HG02798 (cell line): ENCODE data around the gene LATS2.

Experiments used
- ATAC-seq: cut with Tn5 transposase; IDR thresholded peaks from one replicate; pipeline ENCODE4 v1.9.1; 2021; ENCODE audit warnings: mild to moderate bottlenecking; ENCODE audit not compliant: unreplicated experiment, poor library complexity

The LATS2 gene

DNA sequence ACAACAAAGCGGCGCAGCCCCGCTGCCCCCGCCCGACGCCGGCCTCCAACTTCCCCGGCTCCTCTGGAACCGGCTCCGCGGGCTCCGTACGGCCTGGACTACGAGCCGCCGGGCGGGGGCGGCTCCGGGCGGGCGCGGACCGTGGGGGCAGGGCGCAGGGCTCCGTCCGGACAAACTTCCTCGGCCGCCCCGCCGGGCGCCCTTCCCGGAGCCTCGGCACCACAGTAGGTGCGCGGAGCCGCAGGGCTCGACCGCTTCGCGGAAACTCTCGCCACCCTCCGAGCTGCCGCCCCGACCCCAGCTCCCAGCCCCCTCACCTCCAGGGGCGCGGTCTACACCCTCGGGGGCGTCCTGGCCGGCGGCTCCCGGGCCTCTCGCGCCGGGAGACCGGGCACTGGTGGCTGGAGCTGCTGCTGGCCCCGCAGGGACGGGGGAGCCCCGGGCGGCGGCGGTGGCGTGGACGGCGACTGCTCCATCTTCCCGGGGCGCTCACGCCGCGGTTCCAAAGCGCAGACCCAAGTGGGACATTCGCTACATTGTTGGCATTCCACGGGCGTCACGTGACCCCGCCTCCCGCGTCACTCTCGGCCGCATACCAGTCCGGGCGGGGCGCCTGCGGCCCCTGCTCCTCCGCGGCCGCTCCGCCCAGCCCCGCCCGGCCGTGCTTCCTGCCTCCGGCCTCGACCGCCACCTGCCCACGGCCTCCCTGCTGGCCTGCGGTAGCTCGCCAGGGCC is at the start of gene LATS2:
LATS2 (minus strand) TSS at position 558 of the 735 bp plus-strand sequence. CDS start 15,560 bp downstream, outside the sequence.
- ATAC-seq, result peak; percentile 97

DNA sequence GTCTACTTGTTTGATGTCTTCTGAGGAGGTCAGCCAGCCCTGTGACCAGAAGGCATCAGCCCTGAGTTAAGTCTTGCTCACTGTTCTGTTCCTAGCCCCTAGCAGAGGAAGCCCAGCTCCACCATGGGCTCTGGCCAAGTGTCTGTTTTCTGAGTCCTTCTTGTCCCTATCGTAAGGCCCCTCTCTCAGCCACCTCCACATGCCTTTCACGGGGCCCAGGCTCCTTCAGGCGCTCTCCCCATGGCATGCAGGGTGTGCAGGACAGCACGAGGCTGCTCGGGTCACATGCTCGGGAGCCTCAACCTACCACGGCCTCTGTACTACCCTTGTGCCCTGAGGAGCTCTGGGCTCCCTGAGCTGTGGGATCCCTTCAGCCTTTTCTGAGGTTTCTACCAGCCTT is 47.8 kb upstream of the LATS2 start:
- ATAC-seq, result no peak

GRCh38 chr13:21106089-21106488 is 44.7 kb upstream of the LATS2 start:
- ATAC-seq, result no peak

DNA sequence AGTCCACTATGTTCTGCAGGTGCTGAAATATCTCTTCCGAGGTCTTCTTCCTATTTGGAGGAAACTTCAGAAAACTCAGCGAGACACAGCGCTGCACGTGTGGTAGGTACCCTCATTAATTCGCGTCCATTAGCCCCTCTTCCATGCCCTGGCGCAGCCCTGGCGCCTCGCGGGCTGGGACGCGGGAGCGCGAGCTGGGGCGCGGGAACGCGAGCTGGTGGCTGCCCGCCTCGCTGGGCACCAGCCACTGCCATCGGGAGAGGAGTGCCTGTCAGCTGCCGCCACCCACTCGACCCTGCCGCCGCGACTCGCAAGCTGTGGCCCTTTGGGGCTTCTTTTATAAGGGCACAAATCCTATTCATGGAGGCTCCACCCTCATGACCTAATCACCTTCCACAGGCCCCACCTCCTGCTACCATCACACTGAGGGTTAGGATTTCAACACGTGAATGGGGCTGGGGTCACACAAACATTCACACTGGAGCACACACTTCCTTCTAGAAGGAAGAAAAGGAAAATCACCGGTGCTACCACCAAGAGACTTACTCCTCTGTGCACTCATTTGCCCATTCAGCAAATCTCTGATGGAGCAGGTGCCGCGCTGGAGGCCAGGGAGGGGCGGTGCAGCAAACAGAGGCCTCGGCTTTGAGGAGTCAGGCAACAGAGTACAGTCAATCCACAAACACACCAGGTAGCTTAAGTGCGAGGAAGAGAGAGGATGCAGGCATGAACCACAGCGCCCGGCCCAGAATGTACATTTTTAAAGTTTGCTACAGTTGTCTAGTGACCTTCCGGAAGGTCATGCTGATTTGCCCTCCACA is 43.0 kb upstream of the LATS2 start:
- ATAC-seq, result no peak

GRCh38 chr13:21101865-21102576 is 40.6 kb upstream of the LATS2 start:
- ATAC-seq, result no peak

GRCh38 chr13:21100994-21101757 is 39.8 kb upstream of the LATS2 start:
- no peak for ATAC-seq

- ATAC-seq, result no peak
Observed at GRCh38 chr13:21100211-21100610, 38.8 kb upstream of the LATS2 start.

GRCh38 chr13:21095311-21095710 is 33.9 kb upstream of the LATS2 start:
- ATAC-seq, result no peak

DNA sequence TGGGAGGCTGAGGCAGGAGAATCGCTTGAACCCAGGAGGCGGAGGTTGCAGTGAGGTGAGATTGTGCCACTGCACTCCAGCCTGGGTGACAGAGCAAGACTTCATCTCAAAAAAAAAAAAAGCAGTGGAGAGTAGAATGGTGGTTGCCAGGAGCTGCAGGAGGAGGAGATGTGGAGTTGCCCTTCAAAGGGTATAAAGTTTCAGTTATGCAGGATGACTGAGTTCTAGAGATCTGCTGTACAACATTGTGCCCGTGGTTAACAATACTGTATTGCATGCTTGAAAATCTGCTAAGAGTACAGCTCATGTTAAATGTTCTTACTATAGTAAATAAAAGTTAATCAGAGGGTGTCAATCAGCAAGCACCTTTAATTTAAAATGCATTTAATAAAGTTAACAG is 28.4 kb upstream of the LATS2 start:
- ATAC-seq, result no peak

GRCh38 chr13:21088534-21088933 is 27.1 kb upstream of the LATS2 start:
- ATAC-seq, result no peak

- ATAC-seq, result no peak
Observed at GRCh38 chr13:21086929-21087328, 25.5 kb upstream of the LATS2 start.

DNA sequence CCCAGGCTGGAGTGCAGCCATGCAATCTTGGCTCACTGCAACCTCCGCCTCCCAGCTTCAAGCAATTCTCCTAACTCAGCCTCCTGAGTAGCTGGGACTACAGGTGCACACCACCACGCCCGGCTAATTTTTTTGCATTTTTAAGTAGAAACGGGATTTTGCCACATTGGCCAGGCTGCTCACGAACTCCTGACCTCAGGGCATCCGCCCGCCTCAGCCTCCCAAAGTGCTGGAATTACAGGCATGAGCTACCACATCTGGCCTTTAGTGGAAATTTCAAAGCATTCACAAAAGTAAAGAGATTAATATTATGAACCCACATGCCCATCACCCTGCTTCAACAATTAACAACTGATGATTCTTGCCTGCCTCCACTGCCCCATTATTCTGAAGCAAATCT is 20.5 kb upstream of the LATS2 start:
- no peak for ATAC-seq

GRCh38 chr13:21080593-21080891 is 19.2 kb upstream of the LATS2 start:
- ATAC-seq, result no peak

GRCh38 chr13:21079761-21080592 is 18.6 kb upstream of the LATS2 start:
- ATAC-seq, result no peak

- no peak for ATAC-seq
Observed at GRCh38 chr13:21079221-21079620, 17.8 kb upstream of the LATS2 start.

GRCh38 chr13:21078501-21078900 is 17.1 kb upstream of the LATS2 start:
- ATAC-seq, result no peak

DNA sequence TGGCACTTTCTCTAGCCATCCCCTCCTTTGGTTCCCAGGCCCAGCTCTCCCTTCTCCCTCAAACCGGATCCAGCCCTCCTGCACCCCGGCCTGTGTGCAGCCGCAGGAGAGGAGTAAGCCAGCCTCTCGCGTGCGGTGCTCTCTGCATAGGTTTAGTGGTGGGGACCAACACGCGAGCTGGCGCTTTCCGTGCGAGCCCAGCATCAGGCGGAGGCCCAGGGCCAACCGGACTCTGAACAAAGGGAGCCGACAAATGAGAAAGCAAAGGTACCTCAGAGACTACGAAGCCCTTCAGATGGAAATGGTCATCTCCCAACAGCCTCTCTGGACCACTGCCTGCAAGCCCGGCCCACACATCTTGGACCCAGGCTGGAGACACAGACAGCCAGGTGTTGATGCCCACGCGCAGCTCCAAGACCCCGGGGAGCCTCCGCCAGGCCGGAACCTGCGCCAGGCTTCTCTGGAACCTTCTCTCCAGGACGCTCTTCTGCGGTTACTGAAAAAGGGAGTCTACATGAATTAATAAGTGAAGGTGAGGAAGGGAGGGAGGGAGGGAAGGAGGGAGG is 16.5 kb upstream of the LATS2 start:
- ATAC-seq, result no peak

- ATAC-seq, result no peak
Observed at GRCh38 chr13:21077076-21077787, 15.8 kb upstream of the LATS2 start.

GRCh38 chr13:21076253-21076652 is 14.9 kb upstream of the LATS2 start:
- ATAC-seq, result no peak
